ENCODE data around the gene ATG9B. TPM values are rescaled to one million over a fixed set of nuclear protein-coding genes. Genes with fewer than 3 reads are reported as not detected.

The ATG9B gene
- total RNA-seq, 1 experiment from 2014 or later = 13.7 TPM

DNA sequence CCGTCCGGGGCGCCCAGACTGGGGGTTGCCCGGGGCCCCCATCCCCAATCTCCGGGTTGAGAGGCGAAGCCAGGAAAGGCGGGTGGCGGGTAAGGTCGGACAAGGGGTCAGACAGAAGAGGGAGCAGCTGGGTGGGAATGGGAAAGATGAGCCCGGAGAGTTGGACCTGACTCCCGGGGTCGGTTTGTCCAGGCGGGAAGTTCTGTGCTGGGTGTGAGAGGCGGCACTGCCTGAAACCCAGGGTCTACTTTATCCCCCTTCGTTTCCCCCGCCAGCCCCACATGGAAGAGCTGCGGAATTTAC is 35.8 kb upstream of the ATG9B start:
- H3K4me3 ChIP-seq = peak overlapping the region; percentile 82
- DNase-seq = no peak
- H4K20me1 ChIP-seq (ENCODE audit: insufficient read depth) = peaks cover 15% of the 10 kb centered on the region
- no peak for TF ChIP-seq EZH2 (IDR thresholded peaks at IDR 0.05; ENCODE audit: low read depth)
- TF ChIP-seq, protein P1, sequence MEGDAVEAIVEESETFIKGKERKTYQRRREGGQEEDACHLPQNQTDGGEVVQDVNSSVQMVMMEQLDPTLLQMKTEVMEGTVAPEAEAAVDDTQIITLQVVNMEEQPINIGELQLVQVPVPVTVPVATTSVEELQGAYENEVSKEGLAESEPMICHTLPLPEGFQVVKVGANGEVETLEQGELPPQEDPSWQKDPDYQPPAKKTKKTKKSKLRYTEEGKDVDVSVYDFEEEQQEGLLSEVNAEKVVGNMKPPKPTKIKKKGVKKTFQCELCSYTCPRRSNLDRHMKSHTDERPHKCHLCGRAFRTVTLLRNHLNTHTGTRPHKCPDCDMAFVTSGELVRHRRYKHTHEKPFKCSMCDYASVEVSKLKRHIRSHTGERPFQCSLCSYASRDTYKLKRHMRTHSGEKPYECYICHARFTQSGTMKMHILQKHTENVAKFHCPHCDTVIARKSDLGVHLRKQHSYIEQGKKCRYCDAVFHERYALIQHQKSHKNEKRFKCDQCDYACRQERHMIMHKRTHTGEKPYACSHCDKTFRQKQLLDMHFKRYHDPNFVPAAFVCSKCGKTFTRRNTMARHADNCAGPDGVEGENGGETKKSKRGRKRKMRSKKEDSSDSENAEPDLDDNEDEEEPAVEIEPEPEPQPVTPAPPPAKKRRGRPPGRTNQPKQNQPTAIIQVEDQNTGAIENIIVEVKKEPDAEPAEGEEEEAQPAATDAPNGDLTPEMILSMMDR (conservative IDR thresholded peaks at IDR 0.05) = peak; percentile 42; the same call in 1 of the 2 replicates
- CTCF ChIA-PET = interaction anchor here (0.7 kb wide), 1 partner anchor 24 kb away, joined by 3 read pairs; no protein-coding TSS in a partner anchor
- intact Hi-C loops (cut with micrococcal nuclease; ENCODE audit: unreplicated experiment) = loop anchor here (1.0 kb wide), 1 partner anchor 20 kb away; the partner anchor contains the start of gene FASTK
- H3K36me3 ChIP-seq (ENCODE audit: low read depth) = no peaks in the 10 kb centered on the region
- H2AFZ ChIP-seq = peak overlapping the region; percentile 79
- peaks cover 43% of the 10 kb centered on the region for H3K79me2 ChIP-seq (ENCODE audit: low read depth)
- no peaks in the 10 kb centered on the region for H3K9me2 ChIP-seq (ENCODE audit: insufficient read depth)
- BruUV-seq (replicated peaks) = no TSS peak
- POLR2A ChIA-PET (ENCODE audit: unreplicated experiment) = no interaction called here
- no peaks in the 10 kb centered on the region for H3K9me3 ChIP-seq (ENCODE audit: insufficient read depth, low read depth)
- no peak overlapping the region for H3K27ac ChIP-seq
- H3F3A ChIP-seq (ENCODE audit: insufficient read depth, low read depth) = peaks cover 50% of the 10 kb centered on the region; the same call in 1 of the 2 replicates
- H3K4me2 ChIP-seq = peak overlapping the region; percentile 93
- H3K4me1 ChIP-seq (replicated peaks; ENCODE audit: insufficient read depth) = peaks cover 50% of the 10 kb centered on the region
- H3K27me3 ChIP-seq (ENCODE audit: insufficient read depth, low read depth) = no peaks in the 10 kb centered on the region

DNA sequence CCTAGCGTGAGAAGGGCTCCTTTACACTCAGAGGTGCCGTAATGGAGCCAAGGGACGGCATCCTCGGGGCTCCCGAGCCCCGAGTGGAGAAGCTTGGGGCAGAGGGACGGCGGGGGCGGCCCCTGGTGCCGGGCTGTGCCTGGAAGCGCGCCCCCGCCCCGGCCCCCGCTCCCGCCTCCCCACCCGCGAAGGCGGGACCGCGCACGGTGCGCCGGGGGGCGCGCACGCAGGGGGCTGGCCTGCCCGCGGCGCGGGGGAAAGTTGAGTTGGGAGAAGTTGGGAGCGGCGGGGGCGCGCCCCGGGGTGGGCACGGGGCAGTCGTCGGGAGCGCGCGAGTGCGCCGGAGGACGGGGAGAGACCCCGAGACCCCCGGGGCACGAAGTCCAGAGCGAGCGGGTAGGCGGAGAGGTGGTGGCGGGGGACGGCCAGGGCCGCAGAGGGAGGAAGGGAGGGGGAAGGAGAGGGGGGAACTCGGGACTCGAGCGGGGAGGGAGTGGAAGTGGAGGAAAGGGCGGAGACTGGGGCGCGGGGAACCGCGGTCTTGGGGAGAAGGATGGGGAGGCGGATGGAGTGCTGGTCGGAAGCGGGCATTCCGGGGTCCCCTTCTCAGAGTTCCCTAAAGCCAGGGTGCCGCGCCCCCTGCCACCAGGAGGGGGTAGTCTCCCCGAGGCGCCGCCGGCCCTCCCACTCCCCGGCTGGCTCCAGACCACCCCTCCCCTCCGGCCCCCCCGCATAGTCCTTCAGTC is 35.2 kb upstream of the ATG9B start, which contains the start of gene SLC4A2:
TSS of gene SLC4A2 (plus strand) at position 223 of the 746 bp plus-strand sequence. CDS start 2,399 bp downstream, outside the sequence.
- intact Hi-C loops (cut with micrococcal nuclease; ENCODE audit: unreplicated experiment) = loop anchor here (1.0 kb wide), 1 partner anchor 21 kb away; the partner anchor contains the start of gene FASTK

DNA sequence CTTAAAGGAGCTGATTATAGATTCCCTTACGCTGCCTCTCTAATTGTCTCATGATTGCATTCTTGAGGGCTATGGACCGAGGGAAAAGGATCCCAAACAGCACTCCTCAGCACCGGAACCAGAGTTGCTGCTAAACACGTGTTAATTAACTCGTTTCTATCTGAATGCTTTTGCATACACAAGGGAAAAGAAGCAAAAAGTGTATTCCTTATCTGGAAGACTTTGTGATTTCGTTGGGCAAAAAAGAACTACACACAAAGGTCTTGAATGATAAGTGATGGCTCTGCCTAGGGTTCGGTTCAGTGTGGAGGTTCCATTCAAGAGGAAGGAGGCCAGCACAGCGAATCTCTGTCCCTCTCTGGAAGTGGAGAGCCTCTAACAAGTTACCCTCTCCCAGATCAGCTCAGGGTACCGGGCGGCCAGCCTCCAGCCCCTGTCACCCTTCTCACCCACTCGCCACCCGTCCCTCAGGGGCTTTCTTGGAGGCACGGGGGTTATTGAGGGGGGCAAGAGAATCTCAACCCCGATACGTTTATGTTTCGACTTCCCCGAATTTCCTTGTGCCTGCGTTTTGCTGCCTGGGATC is 34.6 kb upstream of the ATG9B start:
- Histone ChIP-seq H3K4me3 (peak overlapping the region; percentile 82), H3K9me3 (ENCODE audit: insufficient read depth, low read depth) (no peaks in the 10 kb centered on the region), H3K4me1 (replicated peaks; ENCODE audit: insufficient read depth) (peaks cover 50% of the 10 kb centered on the region), H3K4me2 (peak overlapping the region; percentile 93), H3K79me2 (ENCODE audit: low read depth) (peaks cover 33% of the 10 kb centered on the region), H3K36me3 (ENCODE audit: low read depth) (no peaks in the 10 kb centered on the region), H3K27me3 (ENCODE audit: insufficient read depth, low read depth) (no peaks in the 10 kb centered on the region), H3K9me2 (ENCODE audit: insufficient read depth) (no peaks in the 10 kb centered on the region), H3F3A (ENCODE audit: insufficient read depth, low read depth) (peaks cover 49% of the 10 kb centered on the region; the same call in 1 of the 2 replicates), H3K27ac (peak overlapping the region; percentile 41), H4K20me1 (ENCODE audit: insufficient read depth) (peaks cover 6% of the 10 kb centered on the region), H2AFZ (peak overlapping the region; percentile 79)
- intact Hi-C loops (cut with micrococcal nuclease; ENCODE audit: unreplicated experiment) = loop anchor here (1.0 kb wide), 6 partner anchors 20 to 168 kb away; partner anchors contain the start of genes ABCB8, ABCF2 and AGAP3
- TF ChIP-seq, protein P1 (conservative IDR thresholded peaks at IDR 0.05) = no peak
- no peak for TF ChIP-seq EZH2 (IDR thresholded peaks at IDR 0.05; ENCODE audit: low read depth)
- TSS peak; percentile 61 for BruUV-seq (replicated peaks)
- ChIA-PET CTCF (no interaction called here), POLR2A (ENCODE audit: unreplicated experiment) (interaction anchor here (0.6 to 0.7 kb wide), 3 partner anchors 21 to 35 kb away, joined by 3 to 8 read pairs (median 6); partner anchors contain the start of gene ATG9B)
- DNase-seq = no peak

More for the DNA sequence above, 35.2 kb upstream of the ATG9B start, which contains the start of gene SLC4A2:
- TF ChIP-seq EZH2 (IDR thresholded peaks at IDR 0.05; ENCODE audit: low read depth) = no peak
- TF ChIP-seq, protein P1 (conservative IDR thresholded peaks at IDR 0.05) = peak; percentile 78
- Histone ChIP-seq H3K9me2 (ENCODE audit: insufficient read depth) (no peaks in the 10 kb centered on the region), H3F3A (ENCODE audit: insufficient read depth, low read depth) (peaks cover 50% of the 10 kb centered on the region; the same call in 1 of the 2 replicates), H3K36me3 (ENCODE audit: low read depth) (no peaks in the 10 kb centered on the region), H3K27ac (peak within 1 kb of the TSS; percentile 41), H4K20me1 (ENCODE audit: insufficient read depth) (peaks cover 9% of the 10 kb centered on the region), H3K4me1 (replicated peaks; ENCODE audit: insufficient read depth) (peaks cover 50% of the 10 kb centered on the region), H3K4me2 (peak within 1 kb of the TSS; percentile 93), H3K4me3 (peak within 1 kb of the TSS; percentile 82), H2AFZ (peak within 1 kb of the TSS; percentile 79), H3K27me3 (ENCODE audit: insufficient read depth, low read depth) (no peaks in the 10 kb centered on the region), H3K9me3 (ENCODE audit: insufficient read depth, low read depth) (no peaks in the 10 kb centered on the region), H3K79me2 (ENCODE audit: low read depth) (peaks cover 38% of the 10 kb centered on the region)
- DNase-seq = peak in 1 of 2 experiments; percentile 87
- BruUV-seq (replicated peaks) = no TSS peak
- ChIA-PET POLR2A (ENCODE audit: unreplicated experiment) (no interaction called here), CTCF (interaction anchor here (0.7 kb wide), 1 partner anchor 25 kb away, joined by 3 read pairs; no protein-coding TSS in a partner anchor)
